NK-92 (cell line): Measurements from ENCODE around the gene CLPTM1L.
A peak's percentile ranks its signal among the peaks of the same experiment; 100 is the strongest.

Experiments used
- DNase-seq: peaks from one replicate; lab custom pipeline; 2025; ENCODE audit not compliant: unreplicated experiment; lab: John Stamatoyannopoulos, UW

CLPTM1L gene

GRCh38 chr5:1316588-1317340 is 28.1 kb downstream of the CLPTM1L start:
- no peak for DNase-seq

DNA sequence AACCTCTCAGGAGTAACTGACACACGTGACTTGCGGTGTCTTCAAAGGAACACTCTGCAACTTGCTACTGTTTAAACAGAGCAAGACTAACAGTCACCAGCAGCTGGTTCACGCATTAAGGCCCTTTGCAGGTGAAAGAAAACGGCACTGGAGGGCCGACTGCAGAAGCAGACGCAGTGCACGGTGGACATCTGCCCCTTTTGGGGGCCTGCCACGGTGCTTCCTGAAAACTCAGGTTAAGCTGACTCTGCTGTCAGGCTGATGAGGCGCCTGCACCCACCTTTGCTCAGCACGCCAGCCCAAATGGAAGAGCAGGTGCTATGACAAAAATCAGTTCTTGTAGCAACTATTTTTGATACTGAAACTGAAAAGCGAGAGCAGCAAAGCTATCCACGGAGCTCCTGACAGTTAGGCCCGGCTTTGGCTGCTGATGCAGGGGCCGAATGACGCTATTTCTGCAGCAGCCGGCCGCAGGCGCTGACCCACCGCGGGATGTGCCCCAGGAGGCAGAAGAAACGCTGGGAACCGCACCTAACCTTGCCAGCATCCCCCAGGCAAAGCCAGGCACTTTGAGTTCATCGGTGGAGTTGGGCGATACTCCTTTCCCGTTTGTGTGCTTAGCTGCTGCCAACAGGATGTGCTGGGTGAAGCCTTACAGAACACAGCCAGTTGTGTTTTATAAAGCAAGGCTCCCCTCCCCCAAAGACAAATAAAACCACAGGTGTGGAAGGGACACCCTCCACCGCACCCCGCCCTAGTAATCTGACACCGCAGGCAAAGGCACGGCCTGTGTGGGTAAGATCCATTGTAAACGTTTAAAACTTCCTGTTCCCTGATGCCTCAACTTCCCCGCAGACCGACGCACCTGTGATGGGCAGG is 29.0 kb downstream of the CLPTM1L start:
- no peak for DNase-seq

- no peak for DNase-seq
Observed at GRCh38 chr5:1315018-1315708, 29.7 kb downstream of the CLPTM1L start.

DNA sequence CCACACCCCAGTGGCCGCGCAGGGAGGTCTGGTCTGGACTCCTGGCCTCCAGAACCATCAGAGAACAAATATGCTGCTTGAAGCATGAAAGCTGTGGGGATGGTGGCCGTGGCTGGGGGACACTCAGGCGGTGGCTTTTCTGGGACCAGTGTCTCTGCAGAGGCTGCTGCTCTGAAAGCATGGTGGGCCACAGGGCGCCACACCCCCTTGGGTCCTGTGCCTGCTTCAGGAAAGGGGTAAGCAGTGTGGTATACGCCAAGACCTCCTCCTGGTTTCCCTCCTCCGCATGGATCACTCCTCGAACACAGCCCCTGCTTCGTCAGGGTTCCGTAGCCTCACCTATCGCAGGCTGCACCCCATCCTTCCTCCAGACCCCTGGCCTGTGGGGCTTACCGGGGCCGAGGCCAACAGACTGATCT is 30.3 kb downstream of the CLPTM1L start:
- no peak for DNase-seq

DNA sequence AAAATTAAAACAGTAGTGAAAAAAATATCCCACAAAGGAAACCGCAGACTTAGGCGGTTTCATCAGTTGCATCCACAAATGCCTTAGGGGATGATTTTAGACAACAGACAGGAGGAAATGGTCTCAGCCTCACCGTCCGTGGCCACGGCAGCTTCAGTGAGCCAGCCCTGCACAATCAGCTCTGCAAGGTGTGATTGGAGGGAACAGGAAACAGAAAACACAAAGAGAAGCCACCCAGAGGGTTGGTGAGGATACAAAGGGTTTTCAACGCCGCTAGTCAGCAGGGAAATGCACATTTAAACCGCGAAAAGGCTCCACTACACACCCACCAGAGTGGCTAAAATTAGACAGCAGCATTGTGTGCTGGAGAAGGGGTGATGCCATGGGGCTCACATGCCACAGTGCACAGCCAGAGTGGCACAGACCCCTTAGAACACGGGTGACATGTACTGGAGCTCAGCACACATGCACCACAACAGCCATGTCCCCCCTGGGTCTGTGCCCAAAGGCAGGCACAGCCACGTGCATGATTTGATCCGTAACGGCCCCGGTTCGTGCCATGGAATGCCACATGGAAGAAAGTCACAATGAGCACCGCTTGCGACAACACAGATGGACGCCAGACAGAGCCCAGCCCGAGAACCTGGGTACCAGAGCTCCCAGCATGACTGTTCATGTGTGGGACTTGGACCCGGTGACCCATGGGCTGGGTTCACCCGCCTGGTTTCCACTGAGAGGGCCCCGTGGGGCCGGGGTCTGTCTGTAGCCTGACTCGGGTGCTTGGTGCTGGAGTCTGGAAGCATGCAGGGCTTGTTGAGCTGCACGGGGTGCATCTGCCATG is 31.7 kb downstream of the CLPTM1L start:
- peak; percentile 33 for DNase-seq

DNA sequence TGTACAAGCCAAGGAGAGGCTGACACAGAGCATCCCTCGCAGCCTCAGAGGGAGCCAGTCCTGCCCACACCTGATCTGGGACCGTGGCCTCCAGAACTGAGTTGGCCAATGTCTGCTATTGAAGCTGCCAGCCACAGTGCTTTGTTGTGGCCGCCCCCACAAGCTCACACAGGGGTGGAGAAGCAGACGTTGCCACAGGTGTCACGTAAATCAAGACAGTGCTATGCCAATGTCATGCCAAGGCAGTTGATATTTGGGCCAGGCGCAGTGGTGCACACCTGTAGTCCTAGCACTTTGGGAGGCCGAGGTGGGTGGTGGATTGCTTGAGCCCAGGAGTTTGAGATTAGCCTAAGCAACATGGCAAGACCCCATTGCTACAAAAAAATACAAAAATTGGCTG is 32.7 kb downstream of the CLPTM1L start:
- DNase-seq, result no peak

- DNase-seq, result no peak
Observed at GRCh38 chr5:1311439-1312055, 33.4 kb downstream of the CLPTM1L start.

DNA sequence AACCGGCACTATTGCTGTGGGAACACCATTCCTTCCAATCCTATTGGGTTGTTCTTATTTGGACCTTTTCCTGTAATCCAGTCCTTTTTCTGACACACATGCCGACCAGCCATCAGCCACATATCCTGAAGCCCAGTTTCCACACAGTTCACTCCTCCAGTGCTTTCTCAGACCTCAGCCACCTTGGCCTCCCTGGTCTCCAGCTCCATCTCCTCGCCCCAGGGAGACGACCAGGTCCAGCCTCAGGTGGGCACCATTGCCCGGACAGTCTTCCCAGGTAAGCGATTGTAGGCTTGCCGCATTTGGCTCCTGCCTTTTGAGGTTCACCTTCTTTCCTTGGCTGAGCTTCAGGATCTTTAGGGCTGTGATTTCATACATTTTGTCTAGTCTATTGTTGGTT is 34.8 kb downstream of the CLPTM1L start:
- DNase-seq, result no peak

DNA sequence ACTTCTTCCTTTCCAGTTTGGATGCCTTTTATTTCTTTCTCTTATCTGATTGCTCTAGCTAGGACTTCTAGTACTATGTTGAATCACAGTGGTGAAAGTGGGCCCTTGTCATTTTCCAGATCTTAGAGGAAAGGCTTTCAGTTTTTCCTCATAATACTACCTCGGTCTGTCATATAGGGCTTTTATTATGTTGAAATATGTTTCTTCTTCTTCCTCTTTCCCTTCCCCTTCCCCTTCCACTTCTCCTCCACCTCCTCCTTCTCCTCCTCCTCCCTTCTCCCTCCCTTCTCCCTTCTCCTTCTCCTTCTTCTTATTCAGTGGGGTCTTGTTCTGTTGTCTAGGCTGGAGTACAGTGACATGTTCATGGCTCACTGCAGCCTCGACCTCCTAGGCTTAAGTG is 40.9 kb downstream of the CLPTM1L start:
- no peak for DNase-seq

DNA sequence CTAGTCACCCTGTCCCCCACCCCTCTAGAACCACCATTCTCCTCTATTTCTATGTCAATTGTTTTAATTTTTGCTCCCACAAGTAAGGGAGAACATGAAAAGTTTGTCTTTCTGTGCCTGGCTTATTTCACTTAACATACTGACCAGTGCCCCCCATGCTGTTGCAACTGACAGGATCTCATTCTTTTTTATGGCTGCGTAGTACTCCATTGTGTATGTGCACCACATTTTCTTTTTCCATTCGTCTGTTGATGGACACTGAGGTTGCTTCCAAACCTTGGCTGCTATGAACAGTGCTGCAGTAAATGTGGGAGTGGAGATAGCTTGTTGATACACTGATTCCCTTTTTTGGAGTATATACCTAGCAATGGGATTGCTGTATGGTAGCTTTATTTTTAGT is 42.6 kb downstream of the CLPTM1L start:
- no peak for DNase-seq

DNA sequence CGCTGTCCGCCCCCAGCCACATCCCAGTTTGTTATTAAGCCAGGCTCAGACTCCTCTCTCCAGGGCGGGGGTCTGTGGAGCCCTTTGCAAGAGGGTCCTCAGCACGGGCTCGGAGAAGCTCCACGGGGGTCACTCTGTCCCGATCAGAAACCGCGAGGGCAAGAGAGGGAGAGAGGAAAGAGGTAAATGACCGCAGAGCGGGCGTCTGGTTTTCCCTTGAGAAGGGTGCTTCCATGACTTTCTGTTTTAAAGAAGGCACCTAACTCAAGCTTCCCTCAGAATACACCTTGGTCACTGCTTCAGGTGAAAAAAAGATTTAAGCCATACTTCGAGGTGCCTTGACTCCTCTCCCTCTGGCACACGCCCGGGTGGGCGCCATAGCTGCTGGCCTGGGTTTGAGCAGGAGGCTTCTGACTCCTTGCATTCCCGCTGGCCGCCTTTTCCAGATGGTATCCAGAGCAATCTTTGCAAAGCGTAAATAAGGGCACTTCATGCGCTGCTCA is 44.3 kb downstream of the CLPTM1L start:
- DNase-seq, result no peak

DNA sequence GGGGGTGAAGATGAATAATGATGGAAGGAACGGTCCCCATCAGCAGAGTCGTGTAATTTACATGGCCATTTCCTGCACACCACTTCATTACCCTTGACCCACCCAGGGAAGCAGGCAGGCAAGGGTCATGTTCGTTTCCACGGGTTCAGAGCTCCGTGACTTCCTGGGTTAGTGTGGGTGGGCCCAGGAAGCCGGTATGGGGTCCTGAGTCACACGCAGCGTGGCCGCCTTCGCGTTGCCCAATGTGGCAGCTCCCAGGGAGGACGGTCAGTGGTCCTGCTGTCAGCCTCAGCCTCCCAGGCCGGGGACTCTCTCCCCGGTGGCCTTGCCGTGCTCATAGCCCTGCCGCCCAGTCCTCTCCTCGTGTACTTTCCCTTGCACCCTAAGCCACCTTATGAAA is 44.9 kb downstream of the CLPTM1L start:
- no peak for DNase-seq

DNA sequence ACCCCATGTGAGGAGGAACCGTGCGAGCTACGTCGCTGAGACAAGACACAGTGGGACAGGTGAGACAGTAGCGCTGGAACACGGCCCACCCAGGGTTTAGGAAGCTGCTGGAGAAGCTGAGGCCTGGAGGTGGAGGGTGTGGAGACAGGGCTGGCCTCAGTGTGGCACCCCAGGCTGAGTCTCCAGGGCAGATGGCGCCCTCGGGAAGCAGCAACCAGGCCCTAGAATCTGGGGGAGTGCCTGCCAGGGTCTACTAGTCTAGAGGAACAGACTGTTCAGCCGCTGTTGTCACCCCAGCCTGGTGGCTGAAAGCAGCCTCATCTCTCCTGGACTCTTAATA is 45.4 kb downstream of the CLPTM1L start:
- no peak for DNase-seq

DNA sequence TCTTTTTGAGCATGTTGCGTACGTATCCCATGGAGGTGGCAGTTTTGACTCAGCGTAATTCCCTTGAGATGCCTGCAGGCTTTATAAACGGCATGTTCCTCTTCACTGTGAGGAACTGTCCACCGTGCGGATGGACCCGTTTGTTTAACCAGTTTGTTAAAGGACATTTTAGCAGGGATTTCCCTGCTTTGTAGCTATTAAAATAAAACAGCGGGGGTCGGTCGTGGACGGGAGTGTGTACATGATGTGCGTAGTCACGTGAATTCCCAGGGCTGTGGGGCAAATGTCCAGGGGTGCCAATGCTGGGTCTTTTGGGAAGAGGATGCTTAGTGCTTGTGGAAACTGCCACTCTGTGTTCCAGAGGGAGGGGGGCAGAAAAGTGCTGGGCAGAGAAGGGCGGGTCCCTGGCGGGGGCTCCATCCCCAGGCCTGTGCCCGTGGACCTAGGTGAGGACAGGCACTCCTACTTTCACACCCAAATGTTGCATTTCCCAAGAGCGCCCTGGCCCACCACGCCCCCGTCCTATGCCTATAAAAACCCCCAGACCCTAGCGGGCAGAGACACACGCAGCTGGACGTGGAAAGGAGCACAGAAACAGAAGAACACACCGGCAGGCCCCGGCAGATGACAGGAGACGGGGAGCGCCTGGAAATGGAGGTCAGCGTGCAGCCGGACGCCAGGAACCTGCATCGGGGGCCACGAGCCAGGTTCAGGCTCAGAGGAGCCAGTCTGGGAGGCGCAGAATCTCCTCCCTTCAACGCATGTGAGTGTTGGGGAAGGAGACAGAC is 46.0 kb downstream of the CLPTM1L start:
- DNase-seq, result no peak

DNA sequence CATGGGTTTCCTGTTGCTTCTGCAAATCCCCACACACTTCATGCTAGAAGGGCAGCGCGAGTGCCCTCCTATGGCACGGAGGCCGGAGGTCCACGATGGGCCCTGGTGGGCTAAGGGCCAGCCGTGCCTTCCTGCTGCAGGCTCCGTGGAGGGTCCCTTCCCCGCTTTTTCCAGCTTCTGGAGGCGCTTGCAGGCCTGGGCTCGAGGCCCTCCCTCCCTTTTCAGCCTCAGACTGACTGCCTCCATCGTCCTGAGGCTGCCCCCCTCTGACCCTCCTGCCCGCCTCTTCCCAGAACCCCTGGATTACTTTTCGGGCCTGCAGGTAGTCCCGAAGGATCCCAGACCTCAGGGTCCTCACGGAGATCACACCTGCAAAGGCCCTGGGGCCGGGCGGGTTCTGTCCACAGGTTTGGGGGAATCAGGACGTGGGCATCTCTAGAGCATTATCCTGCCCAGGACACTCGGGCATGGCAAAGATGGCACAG is 46.8 kb downstream of the CLPTM1L start:
- no peak for DNase-seq

DNA sequence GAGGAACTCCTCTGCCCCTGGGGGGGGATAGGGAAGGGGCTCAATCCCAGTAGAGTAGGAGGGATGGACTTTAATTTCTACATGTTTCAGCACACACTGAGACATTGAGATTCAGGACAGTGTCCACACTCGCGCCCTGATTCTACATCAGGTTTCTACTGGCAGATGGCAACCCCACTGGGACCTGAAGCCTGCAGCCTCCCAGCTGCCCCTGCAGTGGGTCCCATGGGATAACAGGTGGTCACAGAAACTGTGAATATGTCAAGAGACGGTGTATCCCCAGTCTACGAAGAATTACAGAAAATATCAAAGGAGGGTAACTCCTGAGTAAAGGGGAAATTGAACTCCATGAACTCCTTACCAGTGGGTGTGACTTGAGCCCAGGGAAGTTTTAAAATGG is 47.7 kb downstream of the CLPTM1L start:
- no peak for DNase-seq

DNA sequence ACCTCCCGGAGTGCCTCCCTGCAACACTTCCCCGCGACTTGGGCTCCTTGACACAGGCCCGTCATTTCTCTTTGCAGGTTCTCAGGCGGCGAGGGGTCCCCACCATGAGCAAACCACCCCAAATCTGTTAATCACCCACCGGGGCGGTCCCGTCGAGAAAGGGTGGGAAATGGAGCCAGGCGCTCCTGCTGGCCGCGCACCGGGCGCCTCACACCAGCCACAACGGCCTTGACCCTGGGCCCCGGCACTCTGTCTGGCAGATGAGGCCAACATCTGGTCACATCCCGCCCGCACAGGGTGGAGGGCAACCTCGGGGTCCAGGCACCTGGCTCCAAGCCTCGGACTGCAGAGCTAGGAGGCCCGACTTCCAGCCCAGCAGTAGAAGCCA is 49.3 kb downstream of the CLPTM1L start:
- DNase-seq, result no peak

- DNase-seq, result no peak
Observed at GRCh38 chr5:1294835-1295649, 49.9 kb downstream of the CLPTM1L start, which contains the start of gene TERT. Gene TERT (minus strand): TSS chr5:1295068. CDS start chr5:1294989, 79 bp downstream.
